Peyer's patch (tissue), 4 donors: ENCODE data around the gene ANKRD13A. TPM values are rescaled to one million over a fixed set of nuclear protein-coding genes. Genes with fewer than 3 reads are reported as not detected.
"Not testable (repeated sequence)": the region's sequence is repeated elsewhere in the genome, so short reads cannot be mapped to it uniquely, and the experiment has no call there.

ENCODE experiments used
- DNase-seq, 3 donors: peaks; one replicate each; pipeline ENCODE4 v3.0.0-alpha.2; 2017 to 2019
- H3K27ac ChIP-seq, 4 donors: fragments of 200-600 bp; sonication (generic); one replicate each; pipeline ENCODE4 v1.5.1; 2016 to 2019
- H3K27me3 ChIP-seq, 2 donors: fragments of 200-600 bp; sonication (generic); one replicate each; pipeline ENCODE4 v1.5.1; 2019
- H3K36me3 ChIP-seq, 3 donors: fragments of 200-600 bp; sonication (generic); one replicate each; pipeline ENCODE4 v1.5.1; 2016 to 2019
- H3K4me1 ChIP-seq, 4 donors: fragments of 200-600 bp; sonication (generic); one replicate each; pipeline ENCODE4 v1.5.1; 2016 to 2019
- H3K4me3 ChIP-seq, 4 donors: fragments of 200-600 bp; sonication (generic); 1 replicate in 3 of 4; 2 replicates in 1 of 4; pipeline ENCODE4 v1.5.1; 2016 to 2019; ENCODE audit warnings: mild to moderate bottlenecking in 1 of 4
- H3K9me3 ChIP-seq, 4 donors: fragments of 200-600 bp; sonication (generic); one replicate each; pipeline ENCODE4 v1.5.1; 2016 to 2019; ENCODE audit warnings: mild to moderate bottlenecking in 1 of 4
- CTCF ChIP-seq, 6 experiments: fragments of 450-650 bp in 4 of 6; fragments of 200-600 bp in 2 of 6; sonication (generic) in 1 of 6; IDR thresholded peaks; one replicate each; pipeline ENCODE4 v1.5.1; 2017 to 2019; ENCODE audit warnings: antibody characterized with exemption in 6 of 6, mild to moderate bottlenecking in 3 of 6, moderate library complexity in 1 of 6
- POLR2A ChIP-seq, 2 donors: fragments of 450-650 bp; IDR thresholded peaks; one replicate each; pipeline ENCODE4 v1.5.1; 2017; ENCODE audit warnings: antibody characterized with exemption in 2 of 2, mild to moderate bottlenecking in 2 of 2, moderate library complexity in 2 of 2
- total RNA-seq, 4 donors: library from RNA; depleted of rRNA; stranded (reverse); fragments of >200 nt; gene quantifications; one replicate each; pipeline ENCODE4 v1.1.0, GENCODE V29; 2016

Gene ANKRD13A
- total RNA-seq, 4 donors from 2014 or later: 81.3 to 124 (median 92.1) TPM

GRCh38 chr12:110059651-110060000 is 60.4 kb downstream of the ANKRD13A start:
- DNase-seq: no peak
- Histone ChIP-seq H3K4me1 (no peaks in the 10 kb centered on the region), H3K36me3 (no peaks in the 10 kb centered on the region), H3K4me3 (no peak overlapping the region), H3K27ac (no peak overlapping the region), H3K9me3 (no peaks in the 10 kb centered on the region), H3K27me3 (no peaks in the 10 kb centered on the region)
- TF ChIP-seq POLR2A (IDR thresholded peaks at IDR 0.05) (no peak), CTCF (IDR thresholded peaks at IDR 0.05) (no peak)

- no peaks in the 10 kb centered on the region for H3K36me3 ChIP-seq
- H3K4me3 ChIP-seq: no peak overlapping the region
- no peaks in the 10 kb centered on the region for H3K4me1 ChIP-seq
- H3K27me3 ChIP-seq: no peaks in the 10 kb centered on the region
- H3K9me3 ChIP-seq: no peaks in the 10 kb centered on the region
- TF ChIP-seq POLR2A (IDR thresholded peaks at IDR 0.05): no peak
- no peak for TF ChIP-seq CTCF (IDR thresholded peaks at IDR 0.05)
- no peak overlapping the region for H3K27ac ChIP-seq
- no peak for DNase-seq
These were observed 63.0 kb downstream of the ANKRD13A start for GRCh38 chr12:110062241-110062640.

- Histone ChIP-seq H3K4me3 (no peak overlapping the region), H3K36me3 (no peaks in the 10 kb centered on the region), H3K27me3 (no peaks in the 10 kb centered on the region), H3K9me3 (no peaks in the 10 kb centered on the region), H3K4me1 (no peaks in the 10 kb centered on the region), H3K27ac (no peak overlapping the region)
- DNase-seq: no peak
- TF ChIP-seq CTCF (IDR thresholded peaks at IDR 0.05): no peak
- no peak for TF ChIP-seq POLR2A (IDR thresholded peaks at IDR 0.05)
These were observed 66.3 kb downstream of the ANKRD13A start for GRCh38 chr12:110065540-110065939.

- TF ChIP-seq CTCF (IDR thresholded peaks at IDR 0.05) (no peak), POLR2A (IDR thresholded peaks at IDR 0.05) (no peak)
- no peak for DNase-seq
These were observed 68.3 kb downstream of the ANKRD13A start for GRCh38 chr12:110067531-110067930.

GRCh38 chr12:110068115-110068514 is 68.9 kb downstream of the ANKRD13A start:
- not testable (repeated sequence) for H3K9me3 ChIP-seq, DNase-seq, H3K27me3 ChIP-seq, H3K4me1 ChIP-seq, H3K36me3 ChIP-seq, H3K27ac ChIP-seq, H3K4me3 ChIP-seq

More at GRCh38 chr12:110067531-110067930, 68.3 kb downstream of the ANKRD13A start:
- Histone ChIP-seq H3K36me3 (no peaks in the 10 kb centered on the region), H3K27ac (no peak overlapping the region), H3K4me1 (no peaks in the 10 kb centered on the region), H3K9me3 (no peaks in the 10 kb centered on the region), H3K4me3 (no peak overlapping the region), H3K27me3 (no peaks in the 10 kb centered on the region)

- H3K4me3 ChIP-seq: no peak overlapping the region
- no peak for DNase-seq
- H3K4me1 ChIP-seq: no peaks in the 10 kb centered on the region
- no peak overlapping the region for H3K27ac ChIP-seq
- H3K9me3 ChIP-seq: no peaks in the 10 kb centered on the region
- no peaks in the 10 kb centered on the region for H3K36me3 ChIP-seq
- no peak for TF ChIP-seq CTCF (IDR thresholded peaks at IDR 0.05)
- no peak for TF ChIP-seq POLR2A (IDR thresholded peaks at IDR 0.05)
- H3K27me3 ChIP-seq: no peaks in the 10 kb centered on the region
These were observed 69.4 kb downstream of the ANKRD13A start for GRCh38 chr12:110068654-110069053.
